ENCODE data around the gene FOXN4. TPM values are rescaled to one million over a fixed set of nuclear protein-coding genes. Genes with fewer than 3 reads are reported as not detected.

FOXN4 gene
- total and polyA plus RNA-seq, 2 donors (not counting 3 experiments of a cell fraction or from before 2014, with no cell fraction given), result not detected

- no peaks in the 10 kb centered on the region for H4K20me1 ChIP-seq (replicated peaks; ENCODE audit: control insufficient read depth, extremely low read depth, insufficient read depth, low read length)
- no peak for DNase-seq (ENCODE audit: low read depth, low spot score)
- H3K4me3 ChIP-seq (replicated peaks in 1 of 3; ENCODE audit: insufficient read depth in 1 of 3, low read depth in 1 of 3, low read length in 3 of 3), result no peak overlapping the region
- H3K27me3 ChIP-seq (ENCODE audit: control insufficient read depth in 2 of 2, insufficient read depth in 2 of 2, low read length in 2 of 2), result peaks cover 41 to 46% of the 10 kb centered on the region in 2 experiments
- H3K9me1 ChIP-seq (replicated peaks; ENCODE audit: control insufficient read depth, extremely low read depth, insufficient read depth, low read length), result no peaks in the 10 kb centered on the region
- no peak overlapping the region for H3K4me2 ChIP-seq (ENCODE audit: insufficient read depth, low read length)
- no peaks in the 10 kb centered on the region for H3K9me3 ChIP-seq (replicated peaks; ENCODE audit: control insufficient read depth, insufficient read depth, low read length)
- no peaks in the 10 kb centered on the region for H3K36me3 ChIP-seq (ENCODE audit: control insufficient read depth in 2 of 2, extremely low read depth in 1 of 2, insufficient read depth in 2 of 2, low read length in 2 of 2)
- intact Hi-C loops (cut with micrococcal nuclease) (no loop called here), dilution Hi-C loops (cut with MboI; ENCODE audit: extremely low pct_ligation_motif_present, low sequenced_read_pairs) (no loop called here)
- H3K79me2 ChIP-seq (ENCODE audit: control insufficient read depth, insufficient read depth, low read length), result no peaks in the 10 kb centered on the region
- no peak overlapping the region for H2AFZ ChIP-seq (ENCODE audit: low read depth, low read length)
- H3K27ac ChIP-seq (ENCODE audit: insufficient read depth, low read depth, low read length), result no peak overlapping the region
- no TSS peak for BruUV-seq (replicated peaks)
- POLR2A ChIA-PET, result no interaction called here
- TF ChIP-seq POLR2AphosphoS5 (IDR thresholded peaks at IDR 0.05; ENCODE audit: insufficient read depth, low read depth, low read length), result no peak
- TF ChIP-seq FOS (IDR thresholded peaks at IDR 0.05; ENCODE audit: borderline replicate concordance, insufficient read depth, low read length), result no peak
- TF ChIP-seq GATA2 (IDR thresholded peaks at IDR 0.05; ENCODE audit: insufficient read depth, insufficient read length, low read depth, low read length), result no peak
- TF ChIP-seq POLR2A (IDR thresholded peaks at IDR 0.05; ENCODE audit: low read depth, low read length), result no peak
- no peak for TF ChIP-seq MYC (IDR thresholded peaks at IDR 0.05; ENCODE audit: low read depth, low read length)
- TF ChIP-seq CTCF (IDR thresholded peaks at IDR 0.05; ENCODE audit: extremely low read depth in 1 of 2, insufficient read depth in 1 of 2, low read depth in 1 of 2, low read length in 2 of 2), result no peak
- no peak for TF ChIP-seq MAX (IDR thresholded peaks at IDR 0.05; ENCODE audit: insufficient read depth, insufficient read length)
- no peak for TF ChIP-seq JUN (IDR thresholded peaks at IDR 0.05; ENCODE audit: borderline replicate concordance, insufficient read depth, insufficient read length, low read depth)
- no peak for TF ChIP-seq EZH2 (IDR thresholded peaks at IDR 0.05; ENCODE audit: borderline replicate concordance, low read depth, low read length, severe bottlenecking)
- FAIRE-seq, result no peak
- H3K4me1 ChIP-seq (ENCODE audit: control insufficient read depth, extremely low read depth, insufficient read depth, low read length), result peaks cover 2% of the 10 kb centered on the region
- H3K9ac ChIP-seq (replicated peaks; ENCODE audit: extremely low read depth, insufficient read depth, low read length), result no peak overlapping the region
- CTCF ChIA-PET, result no interaction called here
Measured at GRCh38 chr12:109305547-109305946, 3.5 kb downstream of the FOXN4 start.

Data from endothelial cell of umbilical vein (primary cell).